AG04450 (cell line): ENCODE measurements around the gene WWC2. TPM values are rescaled to one million over a fixed set of nuclear protein-coding genes. Genes with fewer than 3 reads are reported as not detected.

Experiments
- CTCF ChIA-PET: fragments of 300-600, 350-600 bp; formaldehyde crosslinking; extraction: SDS; loops from one replicate; lab custom pipeline; 2022; ENCODE audit warnings: antibody characterized with exemption, inconsistent platforms; lab: Charles Lee
- POLR2A ChIA-PET: fragments of 350-600 bp; formaldehyde crosslinking; extraction: SDS; loops from one replicate; lab custom pipeline; 2021; ENCODE audit warnings: antibody characterized with exemption, inconsistent platforms; lab: Yijun Ruan, JAX
- DNase-seq: peaks from one replicate; pipeline ENCODE4 v3.0.0-alpha.2; 2011; ENCODE audit warnings: low read depth, low spot score
- H3K27ac ChIP-seq: one replicate; pipeline ENCODE4 v1.5.1; 2012; ENCODE audit warnings: low read depth, low read length, control low read depth
- H3K27me3 ChIP-seq: one replicate; pipeline ENCODE4 v1.6.0; 2012; ENCODE audit warnings: low read length; ENCODE audit not compliant: control insufficient read depth, insufficient read depth
- H3K4me3 ChIP-seq: 2 replicates; pipeline ENCODE4 v1.5.1; 2011; ENCODE audit warnings: mild to moderate bottlenecking, low read depth, low read length, control low read depth
- H3K9me3 ChIP-seq: 2 replicates; pipeline ENCODE4 v1.5.1; 2012; ENCODE audit warnings: low read length; ENCODE audit not compliant: control insufficient read depth, insufficient read depth
- polyA plus RNA-seq: library from polyadenylated mRNA; depleted of rRNA; stranded (reverse); fragments of >200 nt; gene quantifications from 2 replicates; pipeline ENCODE4 v1.2.3, GENCODE V29; 2011
- TF ChIP-seq, protein P1 (sequence below): IDR thresholded peaks from 2 replicates; pipeline ENCODE4 v1.5.1; 2011; ENCODE audit warnings: low read depth, low read length, control low read depth, inconsistent platforms

Gene WWC2
- polyA plus RNA-seq, 1 experiment, result 43.6 TPM

GRCh38 chr4:183264614-183265013, 165.6 kb downstream of the WWC2 start:
- no peaks in the 10 kb centered on the region for H3K27me3 ChIP-seq
- ChIA-PET CTCF (interaction anchor here (0.5 to 7.4 kb wide), 4 partner anchors 8 to 326 kb away, joined by 3 to 180 read pairs (median 90); no protein-coding TSS in a partner anchor), POLR2A (interaction anchor here (1.6 kb wide), 1 partner anchor 166 kb away, joined by 4 read pairs; the partner anchor contains the start of gene WWC2)
- H3K4me3 ChIP-seq, result no peak overlapping the region
- peak overlapping the region; percentile 31 for H3K27ac ChIP-seq
- peak; percentile 46 for DNase-seq
- TF ChIP-seq, protein P1, sequence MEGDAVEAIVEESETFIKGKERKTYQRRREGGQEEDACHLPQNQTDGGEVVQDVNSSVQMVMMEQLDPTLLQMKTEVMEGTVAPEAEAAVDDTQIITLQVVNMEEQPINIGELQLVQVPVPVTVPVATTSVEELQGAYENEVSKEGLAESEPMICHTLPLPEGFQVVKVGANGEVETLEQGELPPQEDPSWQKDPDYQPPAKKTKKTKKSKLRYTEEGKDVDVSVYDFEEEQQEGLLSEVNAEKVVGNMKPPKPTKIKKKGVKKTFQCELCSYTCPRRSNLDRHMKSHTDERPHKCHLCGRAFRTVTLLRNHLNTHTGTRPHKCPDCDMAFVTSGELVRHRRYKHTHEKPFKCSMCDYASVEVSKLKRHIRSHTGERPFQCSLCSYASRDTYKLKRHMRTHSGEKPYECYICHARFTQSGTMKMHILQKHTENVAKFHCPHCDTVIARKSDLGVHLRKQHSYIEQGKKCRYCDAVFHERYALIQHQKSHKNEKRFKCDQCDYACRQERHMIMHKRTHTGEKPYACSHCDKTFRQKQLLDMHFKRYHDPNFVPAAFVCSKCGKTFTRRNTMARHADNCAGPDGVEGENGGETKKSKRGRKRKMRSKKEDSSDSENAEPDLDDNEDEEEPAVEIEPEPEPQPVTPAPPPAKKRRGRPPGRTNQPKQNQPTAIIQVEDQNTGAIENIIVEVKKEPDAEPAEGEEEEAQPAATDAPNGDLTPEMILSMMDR, result no peak
- no peaks in the 10 kb centered on the region for H3K9me3 ChIP-seq

DNA sequence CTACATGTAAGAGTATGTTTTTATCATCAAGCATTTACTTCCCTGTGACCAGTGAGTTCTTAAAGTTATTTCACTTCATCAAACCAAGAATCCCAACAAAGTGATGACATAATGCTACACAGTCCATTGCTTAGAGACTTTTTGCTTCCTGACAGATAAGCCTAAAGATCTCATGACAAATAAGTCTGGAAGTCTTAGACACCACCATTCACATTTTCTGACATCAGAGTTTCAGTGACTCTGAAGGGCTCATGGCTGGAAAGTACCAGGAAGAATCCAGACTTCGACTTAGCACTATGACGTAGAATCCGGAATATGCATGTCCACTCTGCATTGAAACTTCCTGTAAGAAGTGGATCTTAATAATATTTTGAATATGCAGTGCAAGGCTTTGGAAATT, 167.3 kb downstream of the WWC2 start:
- TF ChIP-seq, protein P1, result no peak
- no peak for DNase-seq
- ChIA-PET POLR2A (no interaction called here), CTCF (interaction anchor here (0.9 to 1.0 kb wide), 2 partner anchors 193 to 341 kb away, joined by 3 to 4 read pairs; no protein-coding TSS in a partner anchor)
- no peak overlapping the region for H3K4me3 ChIP-seq
- H3K9me3 ChIP-seq, result no peaks in the 10 kb centered on the region
- no peak overlapping the region for H3K27ac ChIP-seq
- no peaks in the 10 kb centered on the region for H3K27me3 ChIP-seq

DNA sequence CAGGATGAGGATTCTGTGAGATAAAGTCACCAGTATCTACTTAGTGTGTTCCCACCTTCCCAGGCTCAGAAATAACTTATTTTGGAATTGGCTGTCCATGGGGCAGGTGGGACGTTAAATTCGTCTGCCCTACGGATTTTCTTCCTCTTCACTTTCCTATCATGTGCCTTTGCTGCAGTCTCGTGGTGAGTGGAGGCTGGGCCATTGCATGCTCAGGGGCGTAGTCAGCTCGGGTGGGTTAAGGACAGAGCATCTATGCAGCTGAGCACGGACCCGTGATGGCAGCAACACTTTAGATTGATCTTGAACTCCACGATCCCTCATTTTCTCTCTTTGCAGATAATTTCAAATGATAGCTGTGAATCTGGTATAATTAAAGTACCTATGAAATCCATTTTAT, 169.5 kb downstream of the WWC2 start:
- POLR2A ChIA-PET, result no interaction called here

GRCh38 chr4:183272384-183272783, 173.3 kb downstream of the WWC2 start:
- no peak overlapping the region for H3K27ac ChIP-seq
- H3K9me3 ChIP-seq, result no peaks in the 10 kb centered on the region
- DNase-seq, result no peak
- H3K4me3 ChIP-seq, result no peak overlapping the region
- TF ChIP-seq, protein P1, result no peak
- no peaks in the 10 kb centered on the region for H3K27me3 ChIP-seq
- POLR2A ChIA-PET, result no interaction called here
- CTCF ChIA-PET, result interaction anchor here (1.0 to 2.1 kb wide), 2 partner anchors 10 to 199 kb away, joined by 3 to 14 read pairs; no protein-coding TSS in a partner anchor

More for the DNA sequence above, 169.5 kb downstream of the WWC2 start:
- CTCF ChIA-PET, result interaction anchor here (0.7 to 1.7 kb wide), 2 partner anchors 12 to 139 kb away, joined by 3 to 7 read pairs; no protein-coding TSS in a partner anchor
- H3K27ac ChIP-seq, result no peak overlapping the region
- DNase-seq, result no peak
- H3K9me3 ChIP-seq, result no peaks in the 10 kb centered on the region
- TF ChIP-seq, protein P1, result no peak
- no peaks in the 10 kb centered on the region for H3K27me3 ChIP-seq
- no peak overlapping the region for H3K4me3 ChIP-seq

- no peak for DNase-seq
- TF ChIP-seq, protein P1, result no peak
- H3K4me3 ChIP-seq, result no peak overlapping the region
- POLR2A ChIA-PET, result no interaction called here
- H3K27me3 ChIP-seq, result no peaks in the 10 kb centered on the region
- H3K27ac ChIP-seq, result no peak overlapping the region
- no peaks in the 10 kb centered on the region for H3K9me3 ChIP-seq
- CTCF ChIA-PET, result interaction anchor here (2.2 kb wide), 1 partner anchor 203 kb away, joined by 6 read pairs; no protein-coding TSS in a partner anchor
These were observed 177.0 kb downstream of the WWC2 start for GRCh38 chr4:183276106-183276505.
